Cerebellar nuclear complex (tissue), 1 donor: Measurements from ENCODE around the gene LONP1.
"Not testable (repeated sequence)": the region's sequence is repeated elsewhere in the genome, so short reads cannot be mapped to it uniquely, and the experiment has no call there.

ENCODE experiments used
- DNase-seq, 2 experiments: peaks; one replicate each; lab custom pipeline; 2025; lab: John Stamatoyannopoulos, UW

Gene LONP1

GRCh38 chr19:5711025-5711424 lies 8.9 kb downstream of the LONP1 start:
- no peak for DNase-seq

GRCh38 chr19:5707576-5708575 lies 12.1 kb downstream of the LONP1 start:
- DNase-seq, result no peak

GRCh38 chr19:5706876-5707573 lies 12.9 kb downstream of the LONP1 start:
- DNase-seq, result no peak

- no peak for DNase-seq
These were observed 14.4 kb downstream of the LONP1 start for GRCh38 chr19:5705552-5705951.

- DNase-seq, result no peak
These were observed 15.8 kb downstream of the LONP1 start for GRCh38 chr19:5703819-5704818.

- not testable (repeated sequence) for DNase-seq
These were observed 17.9 kb downstream of the LONP1 start for GRCh38 chr19:5702053-5702410.

- no peak for DNase-seq
These were observed 19.4 kb downstream of the LONP1 start for GRCh38 chr19:5700455-5701092.

GRCh38 chr19:5698635-5699422 lies 21.1 kb downstream of the LONP1 start:
- no peak for DNase-seq

- DNase-seq, result no peak
These were observed 21.9 kb downstream of the LONP1 start for GRCh38 chr19:5697890-5698634.

- no peak for DNase-seq
These were observed 22.7 kb downstream of the LONP1 start for GRCh38 chr19:5697022-5697889.

GRCh38 chr19:5696196-5697021 lies 23.5 kb downstream of the LONP1 start:
- no peak for DNase-seq

- DNase-seq, result no peak
These were observed 24.2 kb downstream of the LONP1 start for GRCh38 chr19:5695649-5696195.

GRCh38 chr19:5694956-5695648 lies 24.8 kb downstream of the LONP1 start:
- no peak for DNase-seq

- no peak for DNase-seq
These were observed 25.6 kb downstream of the LONP1 start for GRCh38 chr19:5694167-5694955.

GRCh38 chr19:5693195-5694166 lies 26.5 kb downstream of the LONP1 start:
- no peak for DNase-seq
